A673 (cell line): ENCODE data around the gene ENOX1.

Source experiments
- EZH2 ChIP-seq: fragments of 200-600 bp; sonication (generic); IDR thresholded peaks from 2 replicates; pipeline ENCODE4 v1.6.1; 2017; ENCODE audit warnings: borderline replicate concordance, low read depth, mild to moderate bottlenecking, mixed read lengths, antibody characterized with exemption, low read length; ENCODE audit not compliant: poor library complexity, severe bottlenecking
- TF ChIP-seq, protein P1 (sequence below): fragments of 300-800, 200-600 bp; sonication (generic); conservative IDR thresholded peaks from 2 replicates; pipeline ENCODE4 v1.5.1; 2017; ENCODE audit warnings: low read depth, mild to moderate bottlenecking, antibody characterized with exemption, low read length, moderate library complexity, mixed read lengths

GRCh38 chr13:43693639-43694038 is 93.1 kb downstream of the ENOX1 start:
- TF ChIP-seq, protein P1, sequence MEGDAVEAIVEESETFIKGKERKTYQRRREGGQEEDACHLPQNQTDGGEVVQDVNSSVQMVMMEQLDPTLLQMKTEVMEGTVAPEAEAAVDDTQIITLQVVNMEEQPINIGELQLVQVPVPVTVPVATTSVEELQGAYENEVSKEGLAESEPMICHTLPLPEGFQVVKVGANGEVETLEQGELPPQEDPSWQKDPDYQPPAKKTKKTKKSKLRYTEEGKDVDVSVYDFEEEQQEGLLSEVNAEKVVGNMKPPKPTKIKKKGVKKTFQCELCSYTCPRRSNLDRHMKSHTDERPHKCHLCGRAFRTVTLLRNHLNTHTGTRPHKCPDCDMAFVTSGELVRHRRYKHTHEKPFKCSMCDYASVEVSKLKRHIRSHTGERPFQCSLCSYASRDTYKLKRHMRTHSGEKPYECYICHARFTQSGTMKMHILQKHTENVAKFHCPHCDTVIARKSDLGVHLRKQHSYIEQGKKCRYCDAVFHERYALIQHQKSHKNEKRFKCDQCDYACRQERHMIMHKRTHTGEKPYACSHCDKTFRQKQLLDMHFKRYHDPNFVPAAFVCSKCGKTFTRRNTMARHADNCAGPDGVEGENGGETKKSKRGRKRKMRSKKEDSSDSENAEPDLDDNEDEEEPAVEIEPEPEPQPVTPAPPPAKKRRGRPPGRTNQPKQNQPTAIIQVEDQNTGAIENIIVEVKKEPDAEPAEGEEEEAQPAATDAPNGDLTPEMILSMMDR, result no peak
- TF ChIP-seq EZH2, result no peak
